Erythroblast (primary cell): ENCODE results near the gene ALDH3B2.
"Not testable (repeated sequence)": the region's sequence is repeated elsewhere in the genome, so short reads cannot be mapped to it uniquely, and the experiment has no call there.

Experiments
- DNase-seq, 2 experiments: peaks; one replicate each; lab custom pipeline; 2025; lab: John Stamatoyannopoulos, UW
- GATA1 ChIP-seq: IDR thresholded peaks from 2 replicates; pipeline ENCODE4 v1.6.1; 2011; ENCODE audit warnings: low read depth, mild to moderate bottlenecking, control low read depth, low read length, moderate library complexity
- POLR2A ChIP-seq: IDR thresholded peaks from 2 replicates; pipeline ENCODE4 v1.6.1; 2011; ENCODE audit warnings: mild to moderate bottlenecking, low read length

ALDH3B2 gene, protein sequence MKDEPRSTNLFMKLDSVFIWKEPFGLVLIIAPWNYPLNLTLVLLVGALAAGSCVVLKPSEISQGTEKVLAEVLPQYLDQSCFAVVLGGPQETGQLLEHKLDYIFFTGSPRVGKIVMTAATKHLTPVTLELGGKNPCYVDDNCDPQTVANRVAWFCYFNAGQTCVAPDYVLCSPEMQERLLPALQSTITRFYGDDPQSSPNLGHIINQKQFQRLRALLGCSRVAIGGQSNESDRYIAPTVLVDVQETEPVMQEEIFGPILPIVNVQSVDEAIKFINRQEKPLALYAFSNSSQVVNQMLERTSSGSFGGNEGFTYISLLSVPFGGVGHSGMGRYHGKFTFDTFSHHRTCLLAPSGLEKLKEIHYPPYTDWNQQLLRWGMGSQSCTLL

DNA sequence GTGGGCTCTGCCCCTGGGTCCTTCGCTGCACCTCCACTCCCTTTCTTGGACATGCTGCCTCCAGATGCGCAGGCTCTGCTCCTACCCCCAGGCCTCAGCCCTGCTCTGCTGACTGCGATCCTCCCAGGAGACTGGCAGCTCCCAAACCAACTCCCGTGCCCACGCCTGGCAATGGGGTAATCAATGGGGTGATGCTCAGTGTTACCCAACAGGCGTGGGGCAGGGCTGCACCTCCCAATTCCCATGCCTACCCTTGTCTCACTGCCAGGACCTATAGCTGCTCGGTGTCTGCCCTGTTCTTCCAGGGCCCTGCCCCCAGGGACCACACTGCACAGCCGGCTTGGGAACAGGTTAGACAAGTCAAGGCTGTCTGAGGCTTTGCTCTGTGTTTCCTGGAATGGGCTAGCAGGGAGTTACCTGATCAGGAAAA is at the start of gene ALDH3B2:
ALDH3B2 (minus strand) TSS at position 182 of the 430 bp plus-strand sequence. CDS start 7,688 bp downstream, outside the sequence.
- TF ChIP-seq GATA1 = no peak
- TF ChIP-seq POLR2A = no peak
- DNase-seq = no peak

DNA sequence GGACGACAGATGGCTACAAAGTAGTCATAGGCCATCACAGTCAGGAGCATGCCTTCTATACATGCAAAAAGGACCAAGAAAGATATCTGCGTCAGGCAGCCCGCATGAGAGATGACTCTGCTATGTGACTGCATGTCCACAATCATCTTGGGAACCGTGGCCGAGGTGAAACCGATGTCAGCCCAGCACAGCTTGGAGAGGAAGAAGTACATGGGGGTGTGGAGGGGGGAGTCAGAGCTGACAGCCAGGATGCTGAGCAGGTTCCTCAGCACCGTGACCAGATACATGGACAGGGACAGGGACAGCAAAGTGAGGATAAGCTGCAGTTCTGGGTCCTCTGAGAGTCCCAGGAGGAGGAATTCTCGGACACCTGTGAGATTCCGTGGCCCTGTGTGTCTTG is 48.6 kb upstream of the ALDH3B2 start:
- not testable (repeated sequence) for DNase-seq

DNA sequence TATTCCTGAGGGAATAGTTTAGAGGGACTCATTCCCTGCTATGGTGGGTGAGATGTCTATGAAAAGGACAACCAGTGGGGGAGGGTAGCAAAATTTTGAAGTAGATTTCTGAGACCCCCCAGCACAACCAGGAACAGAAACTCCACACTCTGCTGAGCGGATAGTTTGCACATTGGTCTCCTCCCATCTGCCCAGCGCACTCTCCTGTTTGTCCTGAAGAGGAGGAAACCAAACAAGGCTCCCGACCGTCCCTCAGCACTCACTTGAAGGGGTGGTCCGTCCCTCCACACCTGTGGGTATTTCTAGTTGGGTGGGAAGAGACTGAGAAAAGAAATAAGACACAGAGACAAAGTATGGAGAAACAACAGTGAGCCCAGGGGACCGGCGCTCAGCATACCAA is 41.8 kb upstream of the ALDH3B2 start:
- DNase-seq = not testable (repeated sequence)

DNA sequence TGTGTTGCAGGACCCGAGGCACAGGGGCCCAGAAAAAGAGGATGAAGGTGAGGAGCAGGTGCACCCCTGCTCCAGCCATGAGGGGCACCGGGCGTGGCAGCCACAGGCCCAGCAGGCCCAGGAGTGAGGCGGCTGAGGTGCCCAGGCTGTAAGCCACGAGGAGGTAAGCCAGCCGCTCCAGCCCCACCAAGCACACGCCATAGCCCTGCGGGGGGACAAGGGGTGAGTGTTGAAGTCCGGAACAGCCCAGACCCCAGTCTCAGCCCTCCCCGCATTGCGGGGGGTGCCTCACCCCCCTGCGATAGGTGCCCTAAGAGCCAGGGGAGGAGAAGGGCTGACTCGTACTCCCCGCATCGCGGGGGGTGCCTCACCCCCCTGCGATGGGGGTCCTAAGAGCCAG is 41.4 kb upstream of the ALDH3B2 start:
- DNase-seq = not testable (repeated sequence)

DNA sequence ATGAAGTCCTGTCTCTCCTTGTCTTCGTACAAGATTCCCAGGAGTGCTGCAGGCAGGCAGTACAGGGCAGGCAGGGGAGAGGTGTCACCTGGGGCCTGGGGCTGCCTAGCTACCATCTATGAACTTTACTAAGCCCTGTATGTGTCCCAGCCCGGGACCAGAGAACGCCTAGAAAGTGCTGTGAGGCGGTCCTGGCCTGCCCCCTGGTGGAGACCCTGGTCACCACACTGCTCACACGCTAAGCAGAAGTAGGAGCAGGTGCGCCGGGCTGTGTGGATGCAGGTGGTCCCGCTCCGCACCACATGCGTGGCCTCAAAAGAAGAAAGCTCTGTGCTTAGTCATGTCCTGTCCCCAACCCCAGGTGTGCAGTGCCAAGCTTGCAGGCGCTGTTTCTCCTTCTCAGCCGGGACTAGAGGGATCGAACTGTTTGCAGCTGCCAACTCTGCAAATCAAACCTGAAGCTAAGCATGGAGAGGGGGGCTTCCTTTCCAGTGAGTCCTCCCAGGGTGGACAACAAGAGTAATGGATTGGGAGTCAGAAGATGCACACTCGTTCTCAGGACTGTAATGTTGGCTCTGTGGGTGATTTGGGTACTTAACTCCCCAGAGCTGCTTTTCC is 39.6 kb upstream of the ALDH3B2 start:
- DNase-seq = not testable (repeated sequence)

DNA sequence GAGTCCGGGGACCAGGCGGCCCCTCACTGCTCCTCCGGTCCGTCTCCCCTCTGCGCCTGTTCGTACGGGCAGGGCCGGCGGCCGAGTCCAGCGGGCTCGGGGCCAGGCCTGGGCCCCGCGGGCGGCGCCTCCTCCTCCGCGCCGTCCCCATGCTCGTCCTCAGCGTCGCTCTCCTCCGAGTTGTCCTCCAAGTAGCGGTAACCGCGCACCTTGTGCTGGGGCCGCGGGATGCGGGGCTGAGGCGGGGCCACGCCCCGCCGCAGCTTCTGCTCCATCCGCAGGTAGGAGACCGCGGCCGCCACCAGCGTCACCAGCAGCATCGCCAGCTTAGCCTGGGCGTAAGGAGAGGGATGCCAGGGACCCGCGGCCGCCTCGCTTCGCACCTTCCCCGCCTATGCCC is 37.3 kb upstream of the ALDH3B2 start:
- DNase-seq = not testable (repeated sequence)

DNA sequence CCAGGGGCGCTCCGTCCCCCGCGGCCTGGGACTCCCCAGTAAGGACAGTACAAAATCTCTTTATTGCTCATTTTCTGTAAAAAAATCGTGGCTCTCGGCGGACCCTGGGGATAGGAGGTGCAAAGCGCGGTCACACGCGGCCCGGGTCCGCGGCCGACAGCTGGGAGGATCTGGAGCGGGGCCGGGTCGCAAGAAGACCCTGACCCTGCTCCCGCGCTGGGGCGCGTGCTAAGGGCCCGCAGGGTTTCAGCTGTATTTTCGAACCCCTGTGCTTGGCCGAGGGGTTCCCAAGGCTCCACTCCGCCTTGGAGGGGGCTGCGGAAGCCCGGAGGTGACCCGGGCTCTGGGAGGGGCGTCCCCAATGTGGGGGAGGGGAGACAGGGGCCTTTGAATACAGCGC is 36.8 kb upstream of the ALDH3B2 start:
- DNase-seq = not testable (repeated sequence)

DNA sequence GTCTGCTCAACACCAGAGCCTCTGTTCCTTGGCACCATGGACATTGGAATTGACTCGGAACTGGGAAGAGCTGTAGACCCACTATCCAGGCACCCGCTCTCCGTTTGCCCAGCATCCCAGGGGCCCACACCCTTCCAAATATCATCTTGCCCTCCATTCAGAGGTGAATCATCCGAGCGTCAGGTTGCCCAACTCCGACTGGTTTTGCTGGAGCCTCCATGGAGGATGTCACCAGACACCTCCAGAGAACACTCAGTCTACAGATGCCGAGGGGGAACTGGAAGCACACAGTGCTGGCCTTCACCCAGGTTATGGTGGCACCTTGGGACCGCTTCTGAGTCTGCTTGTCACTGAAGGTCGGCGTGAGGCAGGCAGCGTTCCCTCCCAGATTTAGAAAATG is 35.4 kb upstream of the ALDH3B2 start:
- DNase-seq = not testable (repeated sequence)

DNA sequence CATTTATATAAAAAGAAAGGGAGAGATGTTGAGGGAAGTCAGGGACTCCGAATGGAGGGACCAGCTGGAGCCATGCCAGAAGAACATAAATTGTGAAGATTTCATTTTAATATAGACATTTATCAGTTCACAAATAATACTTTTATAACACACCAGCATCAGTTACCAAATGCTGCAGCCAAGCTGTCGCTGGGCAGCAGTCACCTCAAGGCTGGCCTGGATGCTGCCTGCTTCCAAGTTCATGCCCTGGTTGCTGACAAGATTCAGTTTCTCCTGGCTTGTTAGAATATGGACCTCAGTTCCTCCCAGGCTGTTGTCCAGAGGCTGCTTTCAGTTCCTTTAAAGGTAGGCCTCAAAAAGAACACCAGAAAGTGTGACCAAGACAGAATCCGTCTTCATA is 30.8 kb upstream of the ALDH3B2 start:
- TF ChIP-seq GATA1 (no peak), POLR2A (no peak)
- DNase-seq = no peak

DNA sequence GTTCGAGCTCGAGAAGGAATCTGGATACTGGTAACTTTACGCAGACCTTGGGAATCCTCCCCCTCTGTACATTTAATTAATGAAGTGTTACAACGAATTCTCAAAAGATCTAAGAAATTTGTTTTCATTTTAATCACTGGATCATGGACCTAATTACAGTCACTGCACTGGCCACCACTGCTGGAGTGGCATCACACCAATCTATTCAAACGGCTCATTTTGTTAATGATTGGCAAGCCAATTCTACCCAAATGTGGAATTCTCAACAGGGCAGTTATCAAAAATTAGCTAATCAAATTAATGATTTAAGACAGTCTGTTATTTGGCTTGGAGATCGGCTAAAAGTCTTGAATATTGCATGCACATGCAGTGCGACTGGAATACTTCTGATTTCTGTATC is 30.1 kb upstream of the ALDH3B2 start:
- no peak for DNase-seq
- no peak for TF ChIP-seq POLR2A
- no peak for TF ChIP-seq GATA1

DNA sequence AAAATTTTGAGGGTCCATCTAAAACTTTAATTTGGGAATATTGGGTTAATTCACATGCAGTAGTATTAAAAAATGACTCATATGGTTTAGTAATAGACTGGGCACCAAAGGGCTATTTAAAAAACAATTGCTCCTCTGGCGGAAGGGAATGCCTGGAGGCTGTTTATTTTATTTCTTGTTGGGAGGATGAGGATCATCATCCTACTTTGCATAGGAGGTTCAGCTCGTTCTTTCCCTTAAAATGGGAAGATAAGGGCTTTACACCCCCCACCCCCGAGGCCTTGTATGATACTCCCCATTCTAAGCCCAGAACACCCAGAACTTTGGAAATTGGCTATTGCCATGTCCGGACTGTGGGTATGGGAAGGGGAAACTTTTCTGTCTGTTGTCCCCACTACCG is 29.3 kb upstream of the ALDH3B2 start:
- not testable (repeated sequence) for DNase-seq

DNA sequence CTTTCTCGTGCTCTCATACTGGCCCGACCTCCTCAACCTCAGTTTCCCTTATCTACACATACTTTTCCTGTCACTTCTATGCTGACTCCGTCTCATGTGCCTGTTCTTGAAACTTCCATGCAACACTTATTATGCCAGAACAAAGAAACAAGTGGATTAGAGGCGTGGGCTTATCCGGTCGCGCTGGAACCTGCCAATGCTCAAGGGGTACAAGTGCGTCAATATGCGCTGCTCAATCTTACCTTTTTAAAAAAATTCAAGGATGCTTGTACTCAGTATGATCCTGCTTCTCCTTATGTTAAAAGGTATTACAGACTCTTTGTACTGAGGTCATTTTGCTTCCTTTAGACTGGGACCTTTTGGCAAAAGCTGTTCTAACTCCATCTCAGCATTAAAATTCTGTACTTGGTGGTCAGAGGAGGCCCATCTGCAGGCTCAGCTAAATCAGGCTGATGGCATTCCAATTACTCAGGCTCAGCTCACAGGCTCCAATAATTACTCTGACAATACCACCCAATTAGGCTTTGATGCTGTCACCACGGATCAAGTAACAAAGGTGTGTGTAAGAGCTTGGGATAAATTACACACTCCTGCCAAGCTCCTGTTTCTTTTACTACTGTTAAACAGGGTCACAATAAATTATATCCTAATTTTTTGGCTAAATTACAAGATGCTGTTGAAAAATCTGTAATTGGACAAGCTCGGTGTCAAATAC is 26.3 kb upstream of the ALDH3B2 start:
- TF ChIP-seq GATA1 (no peak), POLR2A (no peak)
- DNase-seq = no peak

DNA sequence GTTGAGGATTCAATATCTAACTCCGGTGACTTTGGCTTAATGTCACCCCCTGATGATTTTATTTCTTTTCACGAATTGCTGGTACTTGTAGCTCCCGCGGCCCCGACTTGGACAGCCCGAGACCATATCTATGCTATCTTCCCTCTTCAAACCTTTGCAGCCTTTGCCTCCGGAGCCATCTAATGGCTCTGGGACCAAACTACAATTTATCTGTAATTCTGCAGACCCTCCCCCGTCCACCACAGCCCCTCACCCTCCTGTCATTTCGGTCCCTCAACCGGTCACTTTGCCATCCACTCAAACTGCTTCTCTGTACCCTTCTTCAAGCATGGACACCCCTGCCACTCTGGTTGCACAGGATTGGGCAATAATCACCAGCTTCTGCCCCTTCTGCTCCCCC is 25.7 kb upstream of the ALDH3B2 start:
- TF ChIP-seq GATA1 = no peak
- TF ChIP-seq POLR2A = no peak
- DNase-seq = no peak

DNA sequence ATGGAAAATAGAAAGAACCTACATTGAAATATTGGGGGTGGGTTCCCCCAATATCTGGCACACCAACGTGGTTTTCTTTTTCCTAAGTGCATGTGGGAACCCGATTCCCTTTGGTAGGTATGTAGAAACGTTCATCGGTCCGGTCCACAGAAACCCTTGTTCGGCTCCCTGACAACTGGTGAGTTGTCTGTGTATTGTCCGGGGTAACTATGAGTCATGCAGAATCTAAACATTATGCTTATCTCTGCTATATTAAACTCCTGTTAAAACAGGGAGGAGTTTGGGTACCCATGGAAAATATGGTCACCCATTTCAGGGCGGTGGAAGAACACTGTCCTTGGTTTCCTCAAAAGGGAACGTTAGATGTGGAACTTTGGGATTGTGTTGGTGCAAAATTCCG is 25.1 kb upstream of the ALDH3B2 start:
- no peak for TF ChIP-seq GATA1
- TF ChIP-seq POLR2A = no peak
- DNase-seq = no peak

DNA sequence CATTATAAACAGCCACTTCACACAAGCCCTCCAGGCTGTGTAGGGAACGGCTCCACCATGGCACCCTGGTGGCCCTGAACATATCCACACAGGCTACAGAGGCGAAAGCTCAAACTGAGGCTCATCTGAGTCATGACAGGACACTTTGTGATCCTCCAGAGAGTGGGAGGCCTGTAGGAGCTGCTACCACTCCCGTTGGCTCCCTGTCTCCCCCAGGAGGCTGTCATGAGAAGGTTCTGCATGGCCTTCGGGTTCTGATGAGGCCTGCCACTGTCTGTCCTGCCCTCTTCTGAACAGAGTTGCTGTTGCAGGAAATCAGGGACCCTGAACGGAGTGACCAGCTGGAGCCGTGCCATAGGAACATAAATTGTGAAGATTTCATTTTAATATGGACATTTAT is 23.8 kb upstream of the ALDH3B2 start:
- DNase-seq = peak in 1 of 2 experiments; percentile 14
- no peak for TF ChIP-seq POLR2A
- TF ChIP-seq GATA1 = no peak
